Activated CD4-positive, alpha-beta T cell treated with anti-CD3 and anti-CD28 coated beads, Interleukin-2, amount 50 U/mL, for 16 hours (primary cell): ENCODE results near the gene FTCD.
A peak's percentile ranks its signal among the peaks of the same experiment; 100 is the strongest.
"Not testable (repeated sequence)": the region's sequence is repeated elsewhere in the genome, so short reads cannot be mapped to it uniquely, and the experiment has no call there.

Experiments used
- DNase-seq: peaks from one replicate; pipeline ENCODE4 v3.0.0-alpha.2; 2020

Gene FTCD

GRCh38 chr21:46108827-46109312 is 46.5 kb downstream of the FTCD start:
- DNase-seq: no peak

DNA sequence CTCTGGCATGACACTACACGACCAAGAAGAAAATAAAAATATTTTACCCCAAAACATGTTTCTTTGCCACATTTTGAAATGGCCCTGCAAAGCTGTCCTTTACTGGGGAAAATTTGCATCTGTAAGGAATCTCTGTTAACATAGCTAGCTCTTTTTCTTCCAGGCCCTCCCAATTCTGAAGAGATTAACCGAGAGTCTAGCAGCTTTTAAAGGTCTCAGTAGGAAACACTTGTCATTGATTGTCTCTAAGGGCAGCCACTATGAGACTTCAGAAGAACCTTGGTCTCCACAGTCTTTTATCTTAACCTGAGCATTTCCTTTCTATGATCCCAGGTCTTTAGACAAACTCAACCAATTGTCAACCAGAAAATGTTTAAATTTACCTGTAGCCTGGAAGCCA is 48.0 kb downstream of the FTCD start:
- not testable (repeated sequence) for DNase-seq

DNA sequence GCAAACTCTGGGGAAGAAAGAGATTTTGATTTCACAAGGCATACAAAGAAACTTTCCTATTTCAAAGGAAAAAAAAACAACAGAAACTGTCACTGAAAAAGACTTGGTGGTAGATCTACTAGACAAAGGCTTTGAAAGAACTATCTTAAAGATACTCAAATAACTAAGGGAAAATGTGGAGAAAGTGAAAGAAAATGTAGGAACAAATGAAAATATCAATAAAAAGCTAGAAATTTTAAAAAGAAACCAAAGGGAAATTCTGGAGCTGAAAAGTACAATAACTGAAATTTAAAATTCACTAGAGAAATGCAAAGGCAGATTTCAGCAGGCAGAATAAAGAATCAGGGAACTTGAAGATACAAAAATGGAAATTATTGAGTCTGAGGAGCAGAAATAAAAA is 51.3 kb downstream of the FTCD start:
- no peak for DNase-seq

DNA sequence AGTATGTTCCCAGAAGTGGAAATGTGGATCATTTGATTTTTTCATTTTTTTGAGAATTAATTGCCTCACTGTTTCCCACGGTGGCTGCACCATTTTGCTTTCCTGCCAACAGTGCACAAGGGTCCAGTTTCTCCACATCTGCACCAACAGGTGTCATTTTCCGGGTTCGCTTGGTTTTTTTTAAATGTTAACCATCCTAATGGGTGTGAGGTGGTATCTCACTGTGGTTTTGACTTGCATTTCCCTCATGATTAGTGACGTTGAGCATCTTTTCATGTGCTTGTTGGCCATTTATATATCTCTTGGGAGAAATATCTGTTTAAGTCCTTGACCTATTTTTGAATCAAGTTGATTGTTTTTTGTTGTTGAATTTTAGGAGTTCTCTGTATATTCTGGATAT is 54.5 kb downstream of the FTCD start:
- no peak for DNase-seq

DNA sequence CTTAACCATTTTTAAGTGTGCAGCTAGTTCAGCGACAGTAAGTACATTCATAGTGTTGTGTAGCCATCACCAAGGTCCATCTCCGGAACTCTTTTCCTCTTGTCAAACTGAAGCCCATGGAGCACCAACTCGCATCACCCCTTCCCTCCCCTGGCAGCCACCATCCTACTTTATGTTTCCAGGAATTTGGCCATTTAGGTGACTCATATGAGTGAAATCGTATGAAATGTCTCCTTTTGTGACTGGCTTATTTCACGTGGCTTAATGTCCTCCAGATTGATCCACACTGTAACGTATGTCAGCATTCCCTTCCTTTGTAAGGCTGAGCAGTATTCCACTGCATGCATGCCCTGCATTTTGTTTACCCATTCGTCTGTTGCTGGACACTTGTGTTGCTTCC is 55.0 kb downstream of the FTCD start:
- no peak for DNase-seq

DNA sequence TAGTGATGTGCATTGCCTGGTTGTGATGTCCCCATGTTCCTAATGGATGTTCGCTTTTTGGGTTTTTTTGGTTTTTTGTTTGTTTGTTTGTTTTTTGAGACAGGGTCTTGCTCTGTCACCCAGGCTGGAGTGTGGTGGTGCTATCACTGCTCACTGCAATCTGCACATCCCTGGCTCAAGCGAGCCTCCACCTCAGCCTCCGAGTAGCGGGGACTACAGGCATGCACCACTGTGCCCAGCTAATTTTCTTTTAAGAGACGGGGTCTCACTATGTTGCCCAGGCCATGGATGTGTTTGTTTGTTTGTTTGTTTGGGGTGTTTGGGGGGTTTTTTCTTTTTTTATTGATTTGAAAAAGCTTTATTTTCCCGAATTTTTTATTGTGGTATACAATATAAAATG is 55.4 kb downstream of the FTCD start:
- DNase-seq: no peak

- no peak for DNase-seq
Observed at GRCh38 chr21:46099476-46099875, 55.9 kb downstream of the FTCD start.

GRCh38 chr21:46098303-46099141 is 56.9 kb downstream of the FTCD start:
- DNase-seq: no peak

DNA sequence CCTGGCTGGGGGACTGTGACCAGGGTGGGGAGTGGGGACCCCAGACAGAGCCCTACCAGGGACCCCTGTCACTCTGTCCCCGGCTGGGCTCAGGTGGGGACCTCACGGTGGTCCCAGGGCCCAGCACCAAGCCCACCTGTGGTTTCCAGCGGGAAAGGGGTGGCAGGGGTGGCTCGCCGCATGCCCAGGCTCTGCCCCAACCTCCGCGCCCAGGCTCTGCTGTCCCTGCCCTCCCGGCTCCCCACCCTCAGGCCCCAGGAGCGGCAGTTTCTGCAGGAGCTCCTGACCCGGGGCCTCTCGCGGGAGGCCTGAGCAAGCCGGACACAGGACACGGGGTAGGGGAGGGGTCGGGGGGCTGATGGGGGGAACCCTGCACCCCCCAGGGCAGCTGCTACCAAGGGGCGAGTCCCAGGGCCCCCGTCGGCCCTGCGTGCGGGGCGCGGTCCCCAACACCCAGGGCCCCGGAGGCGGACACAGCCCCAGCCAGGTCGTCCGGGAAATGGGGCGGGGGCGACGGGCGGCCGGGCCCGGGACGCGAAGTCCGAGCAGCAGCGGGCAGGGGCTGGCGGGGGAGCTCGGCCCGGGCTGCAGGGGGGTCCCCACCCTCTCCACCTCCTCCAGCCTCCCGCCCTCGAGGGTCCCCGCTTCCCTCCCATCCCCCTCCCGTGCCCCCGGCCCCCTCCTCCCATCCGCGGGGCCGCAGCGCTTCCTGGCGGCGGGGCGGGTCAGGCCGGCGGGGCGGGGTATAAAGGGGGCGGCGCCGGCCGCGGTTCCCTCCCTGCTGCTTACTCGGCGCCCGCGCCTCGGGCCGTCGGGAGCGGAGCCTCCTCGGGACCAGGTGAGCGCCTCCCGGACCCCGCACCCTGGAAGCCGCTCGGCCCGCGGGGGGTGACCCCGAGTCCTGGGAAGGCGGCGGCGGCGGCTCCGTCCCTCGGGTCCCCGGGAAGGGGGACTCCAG is 57.8 kb downstream of the FTCD start, which contains the start of gene COL6A2:
TSS of gene COL6A2 (plus strand) at position 777 of the 958 bp plus-strand sequence.
- peak; percentile 12 for DNase-seq

GRCh38 chr21:46096596-46097335 is 58.6 kb downstream of the FTCD start:
- no peak for DNase-seq

GRCh38 chr21:46095814-46096595 is 59.4 kb downstream of the FTCD start:
- no peak for DNase-seq

- DNase-seq: no peak
Observed at GRCh38 chr21:46095083-46095719, 60.2 kb downstream of the FTCD start.

DNA sequence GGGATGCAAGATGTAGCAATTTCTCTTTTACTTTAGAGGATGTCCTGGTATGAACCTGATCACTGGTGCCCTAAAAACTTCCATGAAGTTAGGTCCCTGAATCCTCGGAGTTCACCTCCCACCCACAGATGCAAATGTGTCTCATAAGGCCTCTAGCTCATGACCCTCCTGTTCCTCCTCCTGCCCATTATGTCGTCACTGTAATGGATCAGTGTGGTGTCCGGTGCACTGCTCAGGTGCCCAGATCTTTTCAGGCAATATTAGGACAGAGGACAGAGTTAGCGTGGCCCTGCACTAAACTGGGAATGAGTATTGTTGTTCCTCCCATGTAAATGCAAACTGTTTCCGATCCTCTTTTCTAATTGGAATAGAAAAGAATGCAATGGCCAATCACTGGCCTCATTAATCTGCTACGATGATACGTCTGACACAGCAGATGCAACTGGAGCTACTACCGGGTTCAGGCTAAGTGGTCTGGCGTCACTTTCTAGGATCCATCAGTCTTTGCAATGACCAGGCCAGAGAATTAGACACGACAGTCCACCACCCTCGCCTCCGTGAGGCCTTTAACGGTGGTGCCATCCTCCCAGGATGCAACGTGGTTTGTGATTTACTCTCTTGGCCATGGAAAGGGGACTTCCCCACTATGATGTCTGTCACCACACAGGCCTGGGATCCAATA is 60.8 kb downstream of the FTCD start:
- no peak for DNase-seq

DNA sequence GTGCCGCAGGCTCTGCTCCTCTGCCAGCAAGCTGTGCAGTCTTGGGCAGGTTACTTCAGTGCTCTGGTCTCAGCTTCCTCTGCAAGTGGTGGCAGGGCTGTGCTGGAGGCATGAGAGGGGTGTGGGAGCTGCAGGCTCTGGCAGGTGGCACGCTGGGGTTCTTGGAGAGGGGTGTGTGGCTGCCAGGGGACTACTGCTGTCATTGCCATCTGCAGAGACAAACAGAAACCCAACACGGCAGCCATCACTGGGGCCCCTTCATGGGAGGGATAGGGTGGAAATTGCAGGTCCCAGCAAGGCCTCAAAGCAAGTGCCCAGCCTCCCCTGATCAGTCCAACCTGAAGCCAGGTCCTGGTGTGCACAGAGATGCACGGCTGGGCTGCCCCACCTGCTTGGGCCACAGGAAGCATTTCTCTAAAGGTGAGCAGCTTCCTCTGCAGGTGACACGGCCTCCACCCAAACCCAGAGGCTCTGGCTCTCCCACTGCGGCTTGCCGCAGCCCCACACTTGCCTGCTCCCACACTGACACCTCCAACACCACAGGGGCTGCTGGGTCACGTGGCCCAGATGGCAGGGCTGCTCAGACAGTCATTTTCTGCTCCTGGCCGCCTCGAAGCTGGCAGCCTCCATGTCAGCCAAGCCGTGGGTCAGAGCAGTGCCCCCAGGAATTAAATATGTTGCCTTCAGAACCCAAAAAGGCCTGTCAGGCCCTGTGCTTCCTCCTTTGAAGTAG is 61.5 kb downstream of the FTCD start:
- DNase-seq: no peak

DNA sequence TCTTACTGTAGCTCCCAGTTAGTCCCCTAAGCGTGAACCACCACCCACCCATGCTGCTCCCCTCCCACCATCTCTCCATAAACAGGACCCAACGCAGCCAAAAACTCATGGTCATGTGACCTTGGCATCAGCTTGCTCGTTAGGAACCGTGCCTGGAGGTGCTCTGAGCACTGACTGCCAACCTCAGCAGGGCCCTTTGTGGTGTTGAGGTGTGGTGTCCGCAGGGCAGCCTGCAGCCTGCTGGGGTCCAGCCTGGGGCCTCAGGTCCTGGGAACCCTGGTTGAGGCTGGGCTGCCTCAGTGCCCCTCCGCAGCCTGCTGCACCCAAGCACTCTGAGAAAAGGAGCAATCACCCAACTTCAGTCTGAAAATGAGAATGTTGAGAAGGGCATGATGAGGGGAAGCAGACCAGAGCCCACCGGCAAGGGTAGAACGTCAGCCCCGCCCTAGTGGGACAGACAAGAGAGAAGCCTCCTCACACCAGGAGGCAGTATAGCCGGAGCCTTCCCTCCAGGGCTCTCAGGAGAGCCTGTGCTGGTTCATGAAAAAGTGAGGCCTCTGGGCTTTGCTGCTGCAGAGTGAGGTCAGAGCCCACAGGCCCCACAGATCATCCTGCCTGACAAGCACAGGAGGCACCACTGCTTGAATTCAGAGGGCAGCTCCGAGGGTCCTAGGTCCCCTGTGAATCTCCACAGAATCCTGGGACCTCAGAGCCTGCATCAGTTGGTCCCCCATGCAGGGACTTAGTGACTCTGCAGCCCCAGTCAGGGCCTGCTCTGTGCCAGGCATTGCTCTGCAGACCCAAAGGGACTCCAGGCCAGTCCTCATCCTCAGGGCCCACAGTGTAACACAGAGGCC is 62.3 kb downstream of the FTCD start:
- DNase-seq: no peak

DNA sequence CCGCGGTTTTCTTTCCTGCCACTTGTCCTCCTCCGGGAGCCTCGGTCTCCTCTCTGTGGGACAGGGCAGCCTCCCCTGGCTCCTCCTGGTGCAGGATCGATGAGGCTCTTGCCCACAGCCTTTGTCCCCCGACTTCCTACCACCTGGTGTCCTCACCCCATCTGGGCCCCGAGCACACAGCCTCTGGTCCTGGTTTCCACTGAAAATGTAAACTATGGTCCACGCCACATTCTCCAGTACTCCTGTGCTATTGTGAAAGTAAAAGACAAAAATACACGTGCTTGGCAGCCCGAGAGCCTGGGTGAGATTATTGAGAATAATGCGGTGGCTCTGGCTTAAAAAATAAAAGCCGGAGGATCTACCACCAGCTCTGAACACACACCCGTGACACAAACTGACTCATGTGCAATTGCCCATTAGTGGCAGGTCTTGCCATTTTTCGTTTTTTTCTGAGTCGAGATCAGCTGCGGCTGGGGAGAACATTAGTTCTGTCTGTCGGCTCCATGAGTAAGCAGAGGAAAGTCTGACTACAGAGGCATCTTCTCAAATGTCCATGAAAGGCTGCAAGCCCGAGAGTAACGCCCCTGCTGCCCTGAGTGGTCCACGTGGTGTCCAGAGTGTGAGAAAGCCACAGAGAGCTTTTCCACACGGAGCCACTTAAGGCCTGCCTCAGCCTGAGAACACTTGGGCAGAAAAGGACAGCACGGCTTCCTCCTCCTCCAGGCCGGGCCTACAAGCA is 63.2 kb downstream of the FTCD start:
- no peak for DNase-seq

DNA sequence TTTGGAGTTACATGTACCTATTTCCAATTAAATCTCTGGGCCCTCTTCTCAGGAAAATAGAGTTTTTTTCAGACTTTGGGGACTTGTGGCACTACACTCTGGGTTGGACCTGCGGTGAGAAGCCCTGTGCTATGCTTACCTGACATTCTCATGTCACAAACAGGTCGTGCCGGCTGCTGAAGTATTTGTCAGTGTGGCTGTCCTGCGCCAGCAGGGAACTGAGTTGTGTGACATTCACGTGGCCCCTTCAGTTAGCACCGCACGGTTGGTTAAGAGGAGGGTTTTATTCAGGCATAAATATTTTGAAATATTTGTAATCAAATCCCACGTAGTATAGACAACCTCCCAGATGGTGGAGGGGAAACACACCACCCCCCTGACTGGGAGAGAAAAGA is 63.8 kb downstream of the FTCD start:
- DNase-seq: no peak

DNA sequence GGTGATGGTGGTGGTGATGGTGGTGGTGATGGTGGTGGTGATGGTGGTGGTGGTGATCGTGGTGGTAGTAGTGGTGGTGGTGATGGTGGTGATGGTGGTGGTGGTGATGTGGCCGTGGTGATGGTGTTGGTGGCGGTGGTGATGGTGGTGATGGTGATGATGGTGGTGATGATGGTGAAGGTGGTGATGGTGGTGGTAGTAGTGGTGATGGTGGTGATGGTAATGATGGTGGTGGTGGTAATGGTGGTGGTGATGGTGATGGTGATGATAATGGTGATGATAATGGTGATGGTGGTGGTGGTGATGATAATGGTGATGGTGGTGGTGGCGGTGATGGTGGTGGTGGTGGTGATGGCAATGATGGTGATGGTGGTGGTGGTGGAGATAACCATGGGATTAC is 64.3 kb downstream of the FTCD start:
- no peak for DNase-seq

- DNase-seq: no peak
Observed at GRCh38 chr21:46089285-46089684, 66.1 kb downstream of the FTCD start.
